ENCODE data around the gene P2RY8. TPM values are rescaled to one million over a fixed set of nuclear protein-coding genes. Genes with fewer than 3 reads are reported as not detected.

Gene P2RY8
- total and polyA plus RNA-seq, 5 donors: 1.6 to 3.8 (median 2.2) TPM

- Histone ChIP-seq H3K9me3 (ENCODE audit: control insufficient read depth, low read length) (no peaks in the 10 kb centered on the region), H3K27ac (ENCODE audit: low read length) (peak overlapping the region; percentile 6), H3K4me3 (ENCODE audit: low read length) (no peak overlapping the region), H3K4me1 (ENCODE audit: control insufficient read depth, insufficient read depth, low read length) (no peaks in the 10 kb centered on the region), H3K27me3 (ENCODE audit: control insufficient read depth, insufficient read depth) (no peaks in the 10 kb centered on the region)
- intact Hi-C loops (cut with DNase I): no loop called here
- WGBS: 42% methylated on average over 19 of the region's 19 CpGs
- ATAC-seq: peak; percentile 81 to 97
- peak in 2 of 3 donors; percentile 45 to 55 for DNase-seq
Measured at GRCh38 chrX:1462596-1463251, 74.3 kb downstream of the P2RY8 start.

- Histone ChIP-seq H3K27ac (ENCODE audit: low read length) (no peak overlapping the region), H3K4me1 (ENCODE audit: control insufficient read depth, insufficient read depth, low read length) (no peaks in the 10 kb centered on the region), H3K4me3 (ENCODE audit: low read length) (no peak overlapping the region), H3K27me3 (ENCODE audit: control insufficient read depth, insufficient read depth) (no peaks in the 10 kb centered on the region), H3K9me3 (ENCODE audit: control insufficient read depth, low read length) (no peaks in the 10 kb centered on the region)
- intact Hi-C loops (cut with DNase I): no loop called here
- ATAC-seq (no peak), DNase-seq (no peak)
Measured at GRCh38 chrX:1462110-1462509, 74.9 kb downstream of the P2RY8 start.

- Histone ChIP-seq H3K9me3 (ENCODE audit: control insufficient read depth, low read length) (no peaks in the 10 kb centered on the region), H3K4me3 (ENCODE audit: low read length) (no peak overlapping the region), H3K4me1 (ENCODE audit: control insufficient read depth, insufficient read depth, low read length) (no peaks in the 10 kb centered on the region), H3K27me3 (ENCODE audit: control insufficient read depth, insufficient read depth) (no peaks in the 10 kb centered on the region), H3K27ac (ENCODE audit: low read length) (no peak overlapping the region)
- DNase-seq (no peak), ATAC-seq (no peak)
- intact Hi-C loops (cut with DNase I): loop anchor here in 1 of 4 donors (5.0 kb wide), 1 partner anchor 121 kb away; no protein-coding TSS in a partner anchor
- WGBS: 77% methylated on average over 3 of the region's 3 CpGs
Measured at GRCh38 chrX:1455948-1456280, 81.1 kb downstream of the P2RY8 start.

- Histone ChIP-seq H3K4me3 (ENCODE audit: low read length) (peak overlapping the region; percentile 76), H3K27ac (ENCODE audit: low read length) (no peak overlapping the region), H3K9me3 (ENCODE audit: control insufficient read depth, low read length) (no peaks in the 10 kb centered on the region), H3K4me1 (ENCODE audit: control insufficient read depth, insufficient read depth, low read length) (no peaks in the 10 kb centered on the region), H3K27me3 (ENCODE audit: control insufficient read depth, insufficient read depth) (no peaks in the 10 kb centered on the region)
- 5% methylated on average over 45 of the region's 45 CpGs for WGBS
- intact Hi-C loops (cut with DNase I): loop anchor here in 1 of 4 donors (5.0 kb wide), 1 partner anchor 128 kb away; no protein-coding TSS in a partner anchor
- ATAC-seq: peak; percentile 35 to 49
- peak; percentile 84 to 95 (median 94) for DNase-seq
Measured at GRCh38 chrX:1453951-1454785, 82.8 kb downstream of the P2RY8 start.

GRCh38 chrX:1453395-1453783 lies 83.6 kb downstream of the P2RY8 start:
- DNase-seq (peak in 1 of 3 donors; percentile 91), ATAC-seq (peak; percentile 19 to 38)
- under 1% methylated on average over 34 of the region's 34 CpGs for WGBS
- H3K9me3 ChIP-seq (ENCODE audit: control insufficient read depth, low read length): no peaks in the 10 kb centered on the region
- peak overlapping the region; percentile 88 for H3K27ac ChIP-seq (ENCODE audit: low read length)
- no peaks in the 10 kb centered on the region for H3K27me3 ChIP-seq (ENCODE audit: control insufficient read depth, insufficient read depth)
- H3K4me1 ChIP-seq (ENCODE audit: control insufficient read depth, insufficient read depth, low read length): no peaks in the 10 kb centered on the region
- peak overlapping the region; percentile 62 for H3K4me3 ChIP-seq (ENCODE audit: low read length)
- intact Hi-C loops (cut with DNase I): loop anchor here in 1 of 4 donors (5.0 kb wide), 1 partner anchor 129 kb away; no protein-coding TSS in a partner anchor

GRCh38 chrX:1452516-1453394 lies 84.2 kb downstream of the P2RY8 start, which contains the start of gene ASMTL:
ASMTL (minus strand) TSS chrX:1452909; CDS start chrX:1452840, 69 bp downstream.
- no peaks in the 10 kb centered on the region for H3K4me1 ChIP-seq (ENCODE audit: control insufficient read depth, insufficient read depth, low read length)
- peak within 1 kb of the TSS; percentile 63 for H3K4me3 ChIP-seq (ENCODE audit: low read length)
- under 1% methylated on average over 76 of the region's 76 CpGs for WGBS
- intact Hi-C loops (cut with DNase I): loop anchor here in 1 of 4 donors (5.0 kb wide), 1 partner anchor 130 kb away; no protein-coding TSS in a partner anchor
- H3K9me3 ChIP-seq (ENCODE audit: control insufficient read depth, low read length): no peaks in the 10 kb centered on the region
- H3K27me3 ChIP-seq (ENCODE audit: control insufficient read depth, insufficient read depth): no peaks in the 10 kb centered on the region
- peak within 1 kb of the TSS; percentile 88 for H3K27ac ChIP-seq (ENCODE audit: low read length)
- ATAC-seq (peak; percentile 94 to 95), DNase-seq (peak; percentile 100)

- H3K4me1 ChIP-seq (ENCODE audit: control insufficient read depth, insufficient read depth, low read length): no peaks in the 10 kb centered on the region
- H3K27ac ChIP-seq (ENCODE audit: low read length): no peak overlapping the region
- H3K4me3 ChIP-seq (ENCODE audit: low read length): peak overlapping the region; percentile 63
- no peaks in the 10 kb centered on the region for H3K27me3 ChIP-seq (ENCODE audit: control insufficient read depth, insufficient read depth)
- 31% methylated on average over 23 of the region's 23 CpGs for WGBS
- intact Hi-C loops (cut with DNase I): loop anchor here in 1 of 4 donors (5.0 kb wide), 1 partner anchor 130 kb away; no protein-coding TSS in a partner anchor
- ATAC-seq (no peak), DNase-seq (peak; percentile 54 to 74 (median 72))
- H3K9me3 ChIP-seq (ENCODE audit: control insufficient read depth, low read length): no peaks in the 10 kb centered on the region
Measured at GRCh38 chrX:1451661-1452515, 85.1 kb downstream of the P2RY8 start.

- Histone ChIP-seq H3K9me3 (ENCODE audit: control insufficient read depth, low read length) (no peaks in the 10 kb centered on the region), H3K4me3 (ENCODE audit: low read length) (no peak overlapping the region), H3K4me1 (ENCODE audit: control insufficient read depth, insufficient read depth, low read length) (no peaks in the 10 kb centered on the region), H3K27ac (ENCODE audit: low read length) (no peak overlapping the region), H3K27me3 (ENCODE audit: control insufficient read depth, insufficient read depth) (no peaks in the 10 kb centered on the region)
- DNase-seq (no peak), ATAC-seq (no peak)
- intact Hi-C loops (cut with DNase I): loop anchor here in 1 of 4 donors (5.0 kb wide), 1 partner anchor 131 kb away; no protein-coding TSS in a partner anchor
- WGBS: 86% methylated on average over 6 of the region's 6 CpGs
Measured at GRCh38 chrX:1451251-1451660, 85.7 kb downstream of the P2RY8 start.

- ATAC-seq: no peak
- WGBS: 84% methylated on average over 9 of the region's 9 CpGs
- intact Hi-C loops (cut with DNase I): loop anchor here in 1 of 4 donors (5.0 kb wide), 1 partner anchor 132 kb away; no protein-coding TSS in a partner anchor
Measured at GRCh38 chrX:1450361-1451161, 86.4 kb downstream of the P2RY8 start.

More at GRCh38 chrX:1450361-1451161, 86.4 kb downstream of the P2RY8 start:
- no peaks in the 10 kb centered on the region for H3K9me3 ChIP-seq (ENCODE audit: control insufficient read depth, low read length)
- no peaks in the 10 kb centered on the region for H3K27me3 ChIP-seq (ENCODE audit: control insufficient read depth, insufficient read depth)
- no peak overlapping the region for H3K27ac ChIP-seq (ENCODE audit: low read length)
- DNase-seq: peak in 1 of 3 donors; percentile 47
- H3K4me3 ChIP-seq (ENCODE audit: low read length): no peak overlapping the region
- H3K4me1 ChIP-seq (ENCODE audit: control insufficient read depth, insufficient read depth, low read length): no peaks in the 10 kb centered on the region

Data from right cardiac atrium (tissue), 5 donors.